Fibroblast of the aortic adventitia (primary cell): ENCODE results near the gene ADD2. TPM values are rescaled to one million over a fixed set of nuclear protein-coding genes. Genes with fewer than 3 reads are reported as not detected.
"Not testable (repeated sequence)": the region's sequence is repeated elsewhere in the genome, so short reads cannot be mapped to it uniquely, and the experiment has no call there.

ENCODE experiments used
- DNase-seq: peaks from one replicate; pipeline ENCODE4 v3.0.0-alpha.2; 2010; ENCODE audit warnings: low read depth
- H3K4me3 ChIP-seq: 2 replicates; pipeline ENCODE4 v1.5.1; 2011; ENCODE audit warnings: low read depth, mild to moderate bottlenecking, control low read depth, low read length, moderate library complexity
- total RNA-seq: library from RNA; depleted of rRNA; stranded (reverse); fragments of >200 nt; gene quantifications from 2 replicates; pipeline ENCODE4 v1.2.3, GENCODE V29; 2012; ENCODE audit warnings: low replicate concordance
- TF ChIP-seq, protein P1 (sequence below): IDR thresholded peaks from 2 replicates; pipeline ENCODE4 v1.5.1; 2011; ENCODE audit warnings: mild to moderate bottlenecking, low read length, control low read depth, inconsistent platforms; ENCODE audit not compliant: insufficient read depth

Gene ADD2
- total RNA-seq, 1 donor, result 0.36 TPM

DNA sequence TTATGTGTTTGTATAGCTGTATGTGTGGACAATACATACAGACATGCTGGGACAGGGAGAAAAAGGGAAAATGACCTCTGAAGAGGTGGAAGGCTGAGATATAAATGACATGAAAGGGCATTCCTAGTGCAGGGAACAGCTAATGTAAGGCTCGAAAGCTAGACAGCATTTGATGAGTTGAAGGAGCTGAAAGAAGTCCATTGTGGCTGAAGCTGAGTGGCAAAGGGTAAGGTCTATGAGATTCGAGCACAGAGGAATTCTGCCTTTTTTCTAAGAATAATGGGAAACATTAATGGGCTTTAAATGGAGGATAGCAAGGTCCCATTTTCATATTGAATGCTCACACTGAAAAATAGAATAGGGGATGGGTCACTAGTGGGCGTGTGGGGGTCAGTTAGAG lies 23.6 kb downstream of the ADD2 start:
- DNase-seq, result no peak
- H3K4me3 ChIP-seq, result no peak overlapping the region
- TF ChIP-seq, protein P1, sequence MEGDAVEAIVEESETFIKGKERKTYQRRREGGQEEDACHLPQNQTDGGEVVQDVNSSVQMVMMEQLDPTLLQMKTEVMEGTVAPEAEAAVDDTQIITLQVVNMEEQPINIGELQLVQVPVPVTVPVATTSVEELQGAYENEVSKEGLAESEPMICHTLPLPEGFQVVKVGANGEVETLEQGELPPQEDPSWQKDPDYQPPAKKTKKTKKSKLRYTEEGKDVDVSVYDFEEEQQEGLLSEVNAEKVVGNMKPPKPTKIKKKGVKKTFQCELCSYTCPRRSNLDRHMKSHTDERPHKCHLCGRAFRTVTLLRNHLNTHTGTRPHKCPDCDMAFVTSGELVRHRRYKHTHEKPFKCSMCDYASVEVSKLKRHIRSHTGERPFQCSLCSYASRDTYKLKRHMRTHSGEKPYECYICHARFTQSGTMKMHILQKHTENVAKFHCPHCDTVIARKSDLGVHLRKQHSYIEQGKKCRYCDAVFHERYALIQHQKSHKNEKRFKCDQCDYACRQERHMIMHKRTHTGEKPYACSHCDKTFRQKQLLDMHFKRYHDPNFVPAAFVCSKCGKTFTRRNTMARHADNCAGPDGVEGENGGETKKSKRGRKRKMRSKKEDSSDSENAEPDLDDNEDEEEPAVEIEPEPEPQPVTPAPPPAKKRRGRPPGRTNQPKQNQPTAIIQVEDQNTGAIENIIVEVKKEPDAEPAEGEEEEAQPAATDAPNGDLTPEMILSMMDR, result no peak

DNA sequence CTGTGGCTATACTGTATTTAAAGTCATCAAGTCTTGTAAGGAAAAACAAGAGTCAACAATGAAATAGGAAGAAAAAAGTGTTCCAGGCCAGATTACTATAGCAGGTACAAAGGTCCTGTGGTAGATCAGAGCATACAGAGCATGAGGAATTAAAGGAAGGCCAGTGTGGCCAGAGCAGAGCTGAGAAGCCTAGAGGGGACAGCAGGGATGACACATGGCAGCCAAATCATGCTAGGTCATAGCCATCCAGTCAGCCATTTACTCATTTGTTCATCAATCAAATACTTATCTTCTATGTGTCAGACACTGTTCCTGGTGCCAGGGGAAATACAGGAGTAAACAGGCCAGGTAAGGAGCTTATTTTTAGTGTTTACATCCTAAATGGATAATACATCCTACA lies 24.3 kb downstream of the ADD2 start:
- no peak overlapping the region for H3K4me3 ChIP-seq
- TF ChIP-seq, protein P1, result no peak

GRCh38 chr2:70743068-70743467 lies 24.9 kb downstream of the ADD2 start:
- TF ChIP-seq, protein P1, result no peak
- no peak overlapping the region for H3K4me3 ChIP-seq
- no peak for DNase-seq

More for the DNA sequence above, 24.3 kb downstream of the ADD2 start:
- DNase-seq, result no peak

DNA sequence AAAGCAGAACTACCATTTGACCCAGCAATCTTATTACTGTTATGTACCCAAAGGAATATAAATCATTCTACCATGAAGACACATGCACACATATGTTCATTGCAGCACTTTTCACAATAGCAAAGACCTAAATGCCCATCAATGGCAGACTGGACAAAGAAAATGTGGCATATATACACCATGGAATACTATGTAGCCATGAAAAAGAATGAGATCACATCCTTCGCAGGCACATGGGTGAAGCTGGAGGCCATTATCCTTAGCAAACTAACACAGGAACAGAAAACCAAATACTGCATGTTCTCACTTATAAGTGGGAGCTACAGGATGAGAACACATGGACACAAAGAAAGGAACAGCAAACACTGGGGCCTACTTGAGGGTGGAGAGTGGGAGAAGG lies 28.5 kb downstream of the ADD2 start:
- H3K4me3 ChIP-seq, DNase-seq: not testable (repeated sequence)

DNA sequence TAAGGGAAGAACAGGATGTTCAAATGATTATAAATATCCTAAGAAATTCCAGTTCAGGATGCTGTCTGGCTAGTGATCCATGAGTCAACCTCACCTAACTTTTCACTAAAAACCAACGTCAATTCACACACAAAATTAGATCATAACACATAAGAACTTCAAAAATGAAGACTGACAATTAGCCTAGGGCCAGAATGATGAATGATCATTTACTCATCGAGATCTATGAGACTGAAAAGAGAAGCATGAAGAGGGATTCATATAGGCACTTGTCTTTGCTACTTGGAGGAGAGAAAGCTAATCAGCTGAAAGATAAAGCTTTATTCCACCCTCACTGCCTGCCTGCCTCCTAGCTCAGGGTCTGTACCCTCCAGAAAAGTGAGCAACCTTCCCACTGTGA lies 29.8 kb downstream of the ADD2 start:
- TF ChIP-seq, protein P1, result no peak
- no peak for DNase-seq
- H3K4me3 ChIP-seq, result no peak overlapping the region

GRCh38 chr2:70735071-70735470 lies 32.9 kb downstream of the ADD2 start:
- TF ChIP-seq, protein P1, result no peak
- DNase-seq, result no peak
- H3K4me3 ChIP-seq, result no peak overlapping the region

DNA sequence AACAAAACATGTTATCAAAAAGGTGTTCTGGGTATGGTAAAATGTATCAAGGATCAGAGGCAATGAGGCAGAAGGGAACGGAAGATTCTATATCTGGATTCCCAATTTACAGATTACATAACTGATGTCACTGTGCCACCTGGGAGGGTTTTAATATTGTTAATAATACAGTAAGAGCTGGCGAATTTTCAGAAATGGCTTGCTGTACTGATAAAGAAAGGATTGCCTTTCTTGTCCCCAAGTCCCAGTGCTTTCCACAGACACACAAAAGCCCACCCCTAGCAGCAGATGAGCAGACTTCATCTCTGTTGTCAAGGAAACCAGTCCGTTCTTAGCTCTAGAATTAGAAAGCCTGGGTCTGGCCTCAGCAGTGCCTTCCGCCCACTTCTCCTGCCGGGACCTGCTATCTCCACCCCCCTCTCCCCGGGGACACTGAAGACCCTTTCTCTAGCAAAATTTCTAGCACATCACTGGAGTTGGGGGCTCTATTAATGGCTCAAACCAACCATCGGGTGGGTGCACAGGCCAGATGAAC lies 34.3 kb downstream of the ADD2 start:
- TF ChIP-seq, protein P1, result no peak
- no peak for DNase-seq
- H3K4me3 ChIP-seq, result no peak overlapping the region
